DOHH2 (cell line): ENCODE measurements around the gene MRPL17.

ENCODE experiments used
- H3F3A ChIP-seq: fragments of 200-600 bp; sonication (generic), shearing (Covaris generic); 2 replicates; pipeline ENCODE4 v1.6.0; 2016; ENCODE audit warnings: antibody characterized with exemption, mild to moderate bottlenecking; ENCODE audit not compliant: control insufficient read depth, insufficient read depth
- H3K27ac ChIP-seq: fragments of 200-600 bp; sonication (generic); 2 replicates; pipeline ENCODE4 v1.5.1; 2014; ENCODE audit warnings: low read depth, mild to moderate bottlenecking, low read length, moderate library complexity
- H3K27me3 ChIP-seq: fragments of 200-600 bp; sonication (generic); 2 replicates; pipeline ENCODE4 v1.6.1; 2014; ENCODE audit warnings: mild to moderate bottlenecking, low read length, mixed read lengths; ENCODE audit not compliant: control insufficient read depth
- H3K36me3 ChIP-seq: fragments of 200-600 bp; sonication (generic); 2 replicates; pipeline ENCODE4 v1.6.1; 2014; ENCODE audit warnings: mild to moderate bottlenecking, low read length, moderate library complexity, mixed read lengths; ENCODE audit not compliant: control insufficient read depth
- H3K4me1 ChIP-seq: fragments of 200-600 bp; sonication (generic); 2 replicates; pipeline ENCODE4 v1.6.1; 2014; ENCODE audit warnings: mild to moderate bottlenecking, low read length, mixed read lengths; ENCODE audit not compliant: control insufficient read depth
- H3K4me2 ChIP-seq: fragments of 200-600 bp; sonication (generic); 2 replicates; pipeline ENCODE4 v1.6.0; 2014; ENCODE audit warnings: mild to moderate bottlenecking, low read length, moderate library complexity
- H3K4me3 ChIP-seq: fragments of 200-600 bp; sonication (generic); 2 replicates; pipeline ENCODE4 v1.5.1; 2014; ENCODE audit warnings: mild to moderate bottlenecking, low read length, mixed read lengths
- H3K79me2 ChIP-seq: fragments of 200-600 bp; sonication (generic); 2 replicates; pipeline ENCODE4 v1.6.1; 2014; ENCODE audit warnings: mild to moderate bottlenecking, low read length, mixed read lengths; ENCODE audit not compliant: control insufficient read depth
- H3K9me2 ChIP-seq: fragments of 200-600 bp; sonication (generic); replicated peaks from 2 replicates; pipeline ENCODE4 v1.6.1; 2014; ENCODE audit warnings: mild to moderate bottlenecking, low read length, mixed read lengths; ENCODE audit not compliant: control insufficient read depth
- H3K9me3 ChIP-seq: fragments of 200-600 bp; sonication (generic); 2 replicates; pipeline ENCODE4 v1.6.1; 2014; ENCODE audit warnings: antibody characterized with exemption, low read length, mixed read lengths; ENCODE audit not compliant: control insufficient read depth, insufficient read depth
- H4K20me1 ChIP-seq: fragments of 200-600 bp; sonication (generic); 2 replicates; pipeline ENCODE4 v1.6.0; 2014; ENCODE audit warnings: low read depth, mild to moderate bottlenecking, antibody characterized with exemption, low read length, moderate library complexity; ENCODE audit not compliant: control insufficient read depth, insufficient read depth
- EZH2phosphoT487 ChIP-seq: fragments of 200-600 bp; sonication (generic); IDR thresholded peaks from 2 replicates; pipeline ENCODE4 v1.6.1; 2017; ENCODE audit warnings: borderline replicate concordance, mild to moderate bottlenecking, antibody characterized with exemption, low read length, moderate library complexity, mixed read lengths
- TF ChIP-seq, protein P1 (sequence below): fragments of 200-600 bp; sonication (generic); IDR thresholded peaks from one replicate; pipeline ENCODE4 v1.5.1; 2014; ENCODE audit warnings: antibody characterized with exemption, mild to moderate bottlenecking, low read depth, low read length; ENCODE audit not compliant: poor library complexity, severe bottlenecking

MRPL17 gene

DNA sequence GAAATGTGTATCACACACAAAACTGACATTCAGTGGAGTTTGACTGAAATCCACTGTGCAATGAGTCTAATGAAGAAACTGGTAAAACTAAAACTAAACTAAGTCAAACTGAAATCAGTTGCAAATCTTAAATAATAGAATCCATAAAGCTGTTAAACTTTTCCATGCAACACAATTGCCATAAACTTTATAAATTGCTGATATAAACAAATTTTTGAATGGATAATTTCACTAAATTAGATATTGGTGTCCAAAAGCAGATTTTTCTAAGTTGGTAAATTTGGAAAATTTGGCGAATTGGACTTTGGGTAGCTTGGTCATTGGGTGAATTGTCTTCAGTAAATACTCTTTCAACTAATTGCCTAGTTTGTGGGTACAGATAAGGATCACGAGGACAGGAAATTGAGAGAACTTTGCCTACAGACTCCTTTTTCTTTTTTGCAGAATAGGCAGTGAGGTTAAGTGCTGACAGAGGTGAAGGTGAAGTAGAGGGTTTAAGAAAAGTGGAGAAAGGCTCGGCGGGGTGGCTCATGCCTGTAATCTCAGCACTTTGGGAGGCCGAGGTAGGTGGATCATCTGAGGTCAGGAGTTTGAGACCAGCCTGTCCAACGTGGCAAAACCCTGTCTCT is 12.8 kb downstream of the MRPL17 start:
- H3K9me3 ChIP-seq = no peaks in the 10 kb centered on the region
- no peaks in the 10 kb centered on the region for H3K79me2 ChIP-seq
- H3K9me2 ChIP-seq = no peaks in the 10 kb centered on the region
- no peaks in the 10 kb centered on the region for H3F3A ChIP-seq
- TF ChIP-seq EZH2phosphoT487 = no peak
- TF ChIP-seq, protein P1, sequence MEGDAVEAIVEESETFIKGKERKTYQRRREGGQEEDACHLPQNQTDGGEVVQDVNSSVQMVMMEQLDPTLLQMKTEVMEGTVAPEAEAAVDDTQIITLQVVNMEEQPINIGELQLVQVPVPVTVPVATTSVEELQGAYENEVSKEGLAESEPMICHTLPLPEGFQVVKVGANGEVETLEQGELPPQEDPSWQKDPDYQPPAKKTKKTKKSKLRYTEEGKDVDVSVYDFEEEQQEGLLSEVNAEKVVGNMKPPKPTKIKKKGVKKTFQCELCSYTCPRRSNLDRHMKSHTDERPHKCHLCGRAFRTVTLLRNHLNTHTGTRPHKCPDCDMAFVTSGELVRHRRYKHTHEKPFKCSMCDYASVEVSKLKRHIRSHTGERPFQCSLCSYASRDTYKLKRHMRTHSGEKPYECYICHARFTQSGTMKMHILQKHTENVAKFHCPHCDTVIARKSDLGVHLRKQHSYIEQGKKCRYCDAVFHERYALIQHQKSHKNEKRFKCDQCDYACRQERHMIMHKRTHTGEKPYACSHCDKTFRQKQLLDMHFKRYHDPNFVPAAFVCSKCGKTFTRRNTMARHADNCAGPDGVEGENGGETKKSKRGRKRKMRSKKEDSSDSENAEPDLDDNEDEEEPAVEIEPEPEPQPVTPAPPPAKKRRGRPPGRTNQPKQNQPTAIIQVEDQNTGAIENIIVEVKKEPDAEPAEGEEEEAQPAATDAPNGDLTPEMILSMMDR = no peak
- H3K4me2 ChIP-seq = no peak overlapping the region
- H4K20me1 ChIP-seq = no peaks in the 10 kb centered on the region
- H3K4me1 ChIP-seq = peaks cover 3% of the 10 kb centered on the region; the same call in 1 of the 2 replicates
- H3K27ac ChIP-seq = no peak overlapping the region
- H3K4me3 ChIP-seq = no peak overlapping the region
- H3K36me3 ChIP-seq = no peaks in the 10 kb centered on the region
- 0 out of 2 replicates have a peak, but pooled peaks cover 2% of the 10 kb centered on the region for H3K27me3 ChIP-seq

DNA sequence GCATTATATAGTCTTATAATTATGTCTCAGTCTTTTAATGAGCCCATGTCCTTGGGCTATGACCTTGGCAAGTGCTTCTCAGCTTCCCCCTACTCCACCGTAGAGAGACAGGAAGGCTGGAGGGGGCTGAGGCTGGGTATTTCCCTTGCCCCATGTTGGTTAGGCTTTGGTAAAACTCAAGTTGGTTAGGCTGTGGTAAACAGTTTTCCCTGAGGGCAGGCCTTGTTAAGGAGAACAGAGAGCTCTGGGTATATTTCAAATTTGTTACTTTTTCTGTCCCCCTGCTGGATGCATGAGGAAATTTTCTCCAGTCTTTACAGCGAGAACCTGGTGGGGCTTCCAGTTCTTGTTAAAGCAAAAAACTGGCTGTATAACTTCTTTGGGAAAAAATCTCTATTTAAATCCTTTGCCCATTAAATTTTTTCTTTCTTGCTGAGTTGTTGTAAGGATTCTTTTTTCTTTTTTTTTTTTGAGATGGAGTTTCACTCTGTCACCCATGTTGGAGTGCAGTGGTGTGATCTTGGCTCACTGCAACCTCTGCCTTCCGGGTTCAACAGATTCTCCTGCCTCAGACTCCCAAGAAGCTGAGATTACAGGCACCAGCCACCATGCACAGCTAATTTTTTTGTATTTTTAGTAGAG is 15.3 kb downstream of the MRPL17 start:
- Histone ChIP-seq H3F3A (no peaks in the 10 kb centered on the region), H3K4me3 (no peak overlapping the region), H3K36me3 (no peaks in the 10 kb centered on the region), H3K27ac (no peak overlapping the region), H3K9me2 (no peaks in the 10 kb centered on the region), H3K9me3 (no peaks in the 10 kb centered on the region), H3K27me3 (peaks cover 8% of the 10 kb centered on the region; the same call in 1 of the 2 replicates), H3K79me2 (no peaks in the 10 kb centered on the region), H4K20me1 (no peaks in the 10 kb centered on the region), H3K4me1 (peaks cover 3% of the 10 kb centered on the region; the same call in 1 of the 2 replicates), H3K4me2 (no peak overlapping the region)
- TF ChIP-seq, protein P1 = peak; percentile 66
- TF ChIP-seq EZH2phosphoT487 = no peak

DNA sequence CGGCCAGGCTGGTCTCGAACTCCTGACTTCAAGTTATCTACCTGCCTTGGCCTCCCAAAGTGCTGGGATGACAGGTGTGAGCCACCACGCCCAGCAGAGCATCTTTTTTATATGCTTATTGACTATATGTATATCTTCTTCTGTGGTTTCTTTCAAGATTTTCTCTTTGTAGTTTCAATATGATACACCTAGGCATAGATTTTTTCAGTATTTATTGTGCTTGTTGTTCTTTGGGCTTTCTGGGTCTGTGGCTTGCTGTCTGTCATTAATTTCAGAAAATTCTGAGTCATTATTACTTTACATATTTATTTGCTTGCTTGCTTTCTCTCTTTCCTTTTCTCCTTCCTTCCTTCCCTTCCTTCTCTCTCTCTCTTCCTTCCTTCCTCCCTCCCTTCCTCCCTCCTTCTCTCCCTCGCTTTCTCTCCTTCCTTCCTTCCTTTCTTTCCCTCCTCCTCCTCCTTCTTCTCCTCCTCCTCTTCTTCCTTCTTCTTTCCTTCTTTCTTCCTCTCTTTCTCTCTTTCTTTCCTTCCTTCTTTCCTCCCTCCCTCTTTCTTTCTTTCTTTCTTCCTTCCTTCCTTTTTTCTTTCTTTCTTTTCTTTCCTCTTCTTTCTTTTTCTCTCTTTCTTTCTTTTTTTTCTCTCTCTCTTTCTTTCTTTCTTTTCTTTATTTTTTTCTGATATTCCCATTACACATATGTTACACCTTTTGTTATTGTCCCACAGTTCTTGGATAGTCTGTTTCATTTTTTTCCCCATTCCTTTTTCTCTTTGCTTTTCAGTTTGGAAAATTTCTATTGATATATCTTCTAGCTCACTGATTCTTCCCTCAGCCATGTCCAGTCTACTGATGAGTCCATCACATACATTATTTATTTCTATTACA is 16.6 kb downstream of the MRPL17 start:
- Histone ChIP-seq H3K4me1 (peaks cover 3% of the 10 kb centered on the region; the same call in 1 of the 2 replicates), H3K4me3 (no peak overlapping the region), H3K27ac (no peak overlapping the region), H3K9me2 (no peaks in the 10 kb centered on the region), H3K36me3 (no peaks in the 10 kb centered on the region), H3K4me2 (no peak overlapping the region), H3K9me3 (no peaks in the 10 kb centered on the region), H3F3A (no peaks in the 10 kb centered on the region), H3K79me2 (no peaks in the 10 kb centered on the region), H4K20me1 (no peaks in the 10 kb centered on the region), H3K27me3 (peaks cover 11% of the 10 kb centered on the region)
- TF ChIP-seq EZH2phosphoT487 = no peak
- TF ChIP-seq, protein P1 = no peak
